Suppressor macrophage treated with lipopolysaccharide for 4 hours (primary cell): Measurements from ENCODE around the gene SIGLEC1.

Source experiments
- DNase-seq: peaks from one replicate; pipeline ENCODE4 v3.0.0-alpha.2; 2020

Gene SIGLEC1

GRCh38 chr20:3724356-3724755 lies 12.0 kb upstream of the SIGLEC1 start:
- DNase-seq: no peak

GRCh38 chr20:3723284-3723683 lies 10.9 kb upstream of the SIGLEC1 start:
- no peak for DNase-seq

GRCh38 chr20:3721912-3722311 lies 9.5 kb upstream of the SIGLEC1 start:
- no peak for DNase-seq

DNA sequence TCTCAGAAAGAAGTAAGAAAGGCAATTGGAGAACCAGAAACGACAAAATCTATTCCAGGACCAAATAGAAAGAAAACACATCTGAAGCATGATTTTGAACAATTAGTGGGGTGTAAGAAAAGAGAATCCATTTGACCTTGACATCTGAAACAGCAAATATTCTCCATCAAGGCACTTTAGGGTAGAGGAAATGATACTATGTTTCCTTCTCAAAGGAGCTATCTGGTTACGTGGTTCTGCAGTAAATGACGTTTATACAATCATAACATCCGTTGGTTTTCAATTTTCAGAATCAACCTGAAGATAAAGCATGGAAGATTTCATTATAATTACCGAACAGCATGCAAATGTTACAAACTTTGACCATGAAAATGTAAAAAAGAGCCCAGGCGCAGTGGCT lies 8.2 kb upstream of the SIGLEC1 start:
- DNase-seq: no peak

- DNase-seq: no peak
These were observed 7.7 kb upstream of the SIGLEC1 start for GRCh38 chr20:3720068-3720467.

GRCh38 chr20:3719046-3719445 lies 6.6 kb upstream of the SIGLEC1 start:
- no peak for DNase-seq

- peak; percentile 52 for DNase-seq
These were observed 3.9 kb upstream of the SIGLEC1 start for GRCh38 chr20:3716195-3716834.

GRCh38 chr20:3714092-3714491 lies 1.7 kb upstream of the SIGLEC1 start:
- DNase-seq: peak; percentile 87

- peak; percentile 92 for DNase-seq
These were observed 887 bp downstream of the SIGLEC1 start for GRCh38 chr20:3711484-3711941.

DNA sequence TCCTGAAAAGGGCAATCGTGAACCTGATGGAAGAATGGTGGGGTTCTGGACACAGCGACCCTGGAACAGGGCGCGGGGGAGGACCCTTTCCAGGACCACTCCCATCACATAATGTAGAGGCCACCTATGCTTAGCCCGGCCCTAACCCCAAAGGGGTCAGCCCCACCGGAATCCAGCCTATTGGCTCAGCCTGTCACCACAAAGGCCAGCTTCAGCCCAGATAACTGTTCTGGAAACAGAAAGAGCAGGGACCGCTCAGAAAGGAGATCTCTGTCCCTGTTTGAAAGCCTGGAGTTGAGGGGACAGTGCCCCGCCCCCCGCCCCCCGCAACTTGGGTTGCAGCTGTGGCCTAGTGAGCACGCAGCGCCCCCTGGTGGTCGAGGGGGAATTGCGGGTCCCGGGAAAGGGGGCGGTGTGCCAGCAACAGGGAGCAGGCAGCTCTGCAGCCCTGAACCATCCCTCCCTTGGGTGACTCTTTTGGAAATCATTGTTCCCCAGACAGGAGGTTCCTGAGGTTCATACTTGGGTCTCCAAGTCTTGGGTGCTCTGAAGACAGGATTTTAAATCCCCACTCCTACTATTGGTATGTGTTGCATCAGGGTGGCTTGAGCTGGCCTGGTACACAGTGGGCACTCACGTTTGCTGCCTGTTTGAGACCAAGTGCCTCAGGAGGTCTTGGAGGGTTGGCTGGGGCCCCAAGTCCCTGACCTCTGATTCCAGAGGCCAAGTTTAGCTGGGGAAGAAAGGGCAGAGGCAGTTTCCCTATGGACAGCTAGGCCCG lies 1.5 kb downstream of the SIGLEC1 start:
- peak; percentile 82 for DNase-seq

GRCh38 chr20:3710011-3710466 lies 2.4 kb downstream of the SIGLEC1 start:
- peak; percentile 17 for DNase-seq

DNA sequence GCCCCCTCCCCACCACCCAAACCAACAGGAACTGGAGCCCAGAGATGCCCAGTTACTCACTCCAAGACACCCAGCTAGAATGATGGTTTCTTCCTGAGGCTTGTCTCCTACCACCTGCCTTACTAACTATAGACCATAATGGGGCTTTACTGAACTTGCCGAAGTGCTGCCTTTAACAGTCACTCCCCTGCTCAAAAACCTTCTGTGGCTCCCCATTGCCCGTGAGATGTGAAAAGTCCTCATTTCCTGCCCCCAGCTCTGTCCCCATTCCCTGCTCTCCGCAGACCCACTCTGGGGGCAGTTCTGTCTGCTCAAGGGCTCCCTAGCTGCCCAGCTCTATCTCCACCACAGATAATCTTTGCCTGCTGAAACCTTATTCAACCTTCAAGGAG lies 4.9 kb downstream of the SIGLEC1 start:
- no peak for DNase-seq

DNA sequence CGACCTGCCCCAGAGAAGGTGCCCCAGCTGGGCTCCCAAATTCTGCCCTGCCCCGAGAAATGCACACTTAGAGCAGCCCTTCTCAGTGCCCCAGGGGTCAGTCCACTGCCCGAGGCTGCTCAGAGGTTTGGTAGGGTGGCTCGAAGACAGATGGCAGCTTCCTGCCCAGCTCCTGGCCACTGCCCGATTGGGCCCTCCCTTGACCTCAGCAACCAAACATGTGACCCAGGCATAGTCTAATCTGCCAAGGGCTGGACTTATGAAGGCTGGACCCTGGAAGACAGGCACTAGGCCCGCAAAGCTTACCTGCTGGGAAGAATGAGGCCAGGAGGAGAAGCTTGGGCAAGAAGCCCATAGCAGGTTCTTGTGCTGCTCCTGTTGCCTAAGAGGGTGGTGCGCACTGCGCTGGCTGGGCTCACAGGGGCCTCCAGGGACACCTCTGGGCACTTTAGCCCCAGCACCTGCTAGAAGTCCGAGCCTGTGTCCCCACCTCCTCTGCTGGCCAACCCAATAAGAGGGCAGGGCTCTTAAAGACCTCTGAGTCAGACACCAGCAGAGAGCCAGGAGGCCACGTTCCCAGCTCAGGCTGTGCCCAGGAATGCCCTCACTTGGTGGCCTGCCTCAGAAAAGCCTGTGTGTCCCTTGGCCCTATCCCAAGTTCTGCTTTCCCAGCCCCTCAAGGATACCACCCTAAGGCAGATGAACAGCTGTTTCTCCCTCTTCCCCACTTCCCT lies 5.5 kb downstream of the SIGLEC1 start:
- no peak for DNase-seq

- no peak for DNase-seq
These were observed 6.2 kb downstream of the SIGLEC1 start for GRCh38 chr20:3705970-3706739.

- DNase-seq: no peak
These were observed 6.9 kb downstream of the SIGLEC1 start for GRCh38 chr20:3705491-3705969.

GRCh38 chr20:3704087-3704486 lies 8.3 kb downstream of the SIGLEC1 start:
- DNase-seq: no peak

- no peak for DNase-seq
These were observed 9.6 kb downstream of the SIGLEC1 start for GRCh38 chr20:3702611-3703391.

DNA sequence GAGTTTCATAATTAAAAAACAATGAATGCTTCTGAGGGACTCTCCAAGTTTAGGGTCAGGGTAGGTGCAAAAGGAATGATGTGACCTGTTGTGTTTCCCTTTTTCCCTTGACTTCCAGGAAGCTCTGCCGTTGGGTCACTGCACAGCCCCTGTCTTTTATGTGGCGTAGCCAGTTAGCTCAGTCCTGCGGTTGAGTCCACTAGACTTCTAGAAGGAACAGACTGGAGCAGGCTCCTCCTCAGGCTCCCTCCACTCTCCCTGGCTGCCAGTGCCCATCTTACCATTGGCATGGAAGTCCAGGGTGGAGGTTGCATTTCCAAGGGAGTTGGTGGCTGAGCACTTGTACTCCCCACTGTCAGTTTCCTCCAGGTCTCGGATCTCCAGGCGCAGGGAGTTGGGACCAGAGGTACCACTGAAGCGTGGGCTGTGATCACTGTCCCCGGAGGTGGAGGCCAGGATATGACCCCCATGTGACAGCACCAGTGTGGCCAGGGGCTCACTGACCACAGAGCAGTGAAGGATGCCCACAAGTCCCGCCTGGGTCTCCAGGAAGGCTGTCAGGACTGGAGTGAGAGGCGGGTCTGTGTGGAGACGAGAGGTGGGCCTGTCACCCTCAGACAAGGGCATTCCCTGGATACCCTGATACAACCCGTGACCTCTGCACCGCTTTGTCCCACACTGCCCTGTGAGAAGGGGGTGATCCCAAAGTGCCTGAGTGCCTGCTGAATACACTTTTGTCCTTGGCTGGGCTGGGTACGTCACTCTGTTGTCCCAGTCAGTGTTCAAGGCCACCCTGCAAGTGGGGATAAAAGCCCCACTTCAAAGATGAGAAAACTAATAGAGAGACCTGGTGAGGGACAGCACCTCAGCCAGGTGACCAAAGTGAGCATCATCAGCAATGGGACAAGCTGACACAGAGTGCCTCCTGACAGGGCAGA lies 11.1 kb downstream of the SIGLEC1 start:
- DNase-seq: no peak

GRCh38 chr20:3699037-3699436 lies 13.4 kb downstream of the SIGLEC1 start:
- DNase-seq: no peak

- no peak for DNase-seq
These were observed 13.8 kb downstream of the SIGLEC1 start for GRCh38 chr20:3698591-3699001.
